ENCODE data around the gene NOL6. TPM values are rescaled to one million over a fixed set of nuclear protein-coding genes. Genes with fewer than 3 reads are reported as not detected.

NOL6 gene
- total and polyA plus RNA-seq, 3 experiments from 2014 or later, result 19.8 to 93.0 (median 90.8) TPM

DNA sequence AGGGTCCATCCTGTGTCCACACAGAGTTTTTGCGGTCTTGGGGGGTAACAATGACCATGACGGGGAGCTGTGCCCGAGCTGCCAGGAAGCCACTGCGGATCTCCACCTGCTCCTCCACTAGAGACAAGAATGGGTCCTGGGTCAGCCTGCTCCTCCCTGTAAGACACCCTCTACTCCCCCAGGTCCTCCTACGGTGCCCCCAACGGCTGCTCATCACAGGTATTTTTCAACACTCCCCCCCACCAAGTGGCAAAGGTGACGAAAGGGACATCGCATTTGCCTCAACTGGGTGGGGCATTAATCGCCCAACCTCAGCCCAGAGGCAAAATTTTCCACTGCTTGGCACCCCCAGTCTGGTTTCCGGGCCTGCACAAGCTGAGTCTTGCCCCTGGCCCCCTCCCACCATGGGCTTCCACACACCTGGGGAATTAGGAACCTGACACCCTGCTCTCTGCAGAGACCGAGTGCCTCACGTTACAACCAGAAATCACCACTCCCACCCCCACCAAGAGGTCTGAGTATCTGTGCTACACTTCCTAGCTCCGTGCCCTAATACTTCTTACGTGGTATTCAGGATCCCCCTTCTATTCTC, 9.6 kb downstream of the NOL6 start:
- POLR2A ChIA-PET, result interaction anchor here (1.2 to 1.8 kb wide), 2 partner anchors 9 to 10 kb away, joined by 4 to 11 read pairs; partner anchors contain the start of gene NOL6

DNA sequence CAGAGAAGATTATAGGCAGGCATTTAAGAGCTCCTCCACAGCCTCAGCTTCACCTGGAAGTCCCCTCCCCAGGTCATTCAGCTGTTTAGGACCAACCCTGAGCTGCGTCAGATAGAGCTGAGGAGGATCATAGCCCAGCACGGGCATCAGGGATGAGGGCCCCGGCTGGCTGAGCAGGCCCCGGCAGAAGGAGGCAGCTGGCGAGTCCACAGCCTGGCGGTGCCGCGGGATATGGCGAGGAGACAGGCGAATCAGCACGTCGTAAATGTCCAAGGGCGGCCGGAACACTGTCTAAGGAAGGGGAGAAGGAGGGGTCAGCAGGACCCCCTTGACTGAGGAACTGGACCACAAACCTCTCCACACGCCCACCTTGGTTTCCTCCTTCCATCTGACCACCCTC, 10.6 kb downstream of the NOL6 start:
- no peaks in the 10 kb centered on the region for H3K9me3 ChIP-seq (ENCODE audit: low read length)
- H3K27ac Mint-ChIP-seq, result peak overlapping the region in 4 of 8 donors; percentile 58 to 69 (median 64)
- DNase-seq, result peak in 1 of 5 donors; percentile 43
- peaks cover 61% of the 10 kb centered on the region for H3K36me3 ChIP-seq (ENCODE audit: insufficient read depth, low read length)
- no peak overlapping the region for H3K27ac ChIP-seq (ENCODE audit: low read depth, low read length)
- peaks cover 15% of the 10 kb centered on the region for H3K4me1 ChIP-seq (ENCODE audit: insufficient read depth, low read length)
- no peaks in the 10 kb centered on the region for H3K9me3 Mint-ChIP-seq
- H3K4me3 ChIP-seq (ENCODE audit: low read length), result no peak overlapping the region
- H3K27me3 ChIP-seq (ENCODE audit: insufficient read depth, low read length, poor library complexity, severe bottlenecking), result no peaks in the 10 kb centered on the region
- CTCF ChIA-PET, result interaction anchor here (2.1 to 14.2 kb wide), 5 partner anchors 10 to 89 kb away, joined by 9 to 202 read pairs (median 62); partner anchors contain the start of genes AQP3 and NOL6
- H3K4me1 Mint-ChIP-seq, result peaks cover 13 to 16% (median 14%) of the 10 kb centered on the region in 3 donors
- POLR2A ChIA-PET, result interaction anchor here (0.6 to 1.1 kb wide), 2 partner anchors 11 to 47 kb away, joined by 3 to 4 read pairs; partner anchors contain the start of gene NOL6
- no peak overlapping the region for H3K4me3 Mint-ChIP-seq
- peaks cover 0 to 69% (median 4%) of the 10 kb centered on the region in 3 donors for H3K36me3 Mint-ChIP-seq
- no peaks in the 10 kb centered on the region for H3K27me3 Mint-ChIP-seq

More for the DNA sequence above, 9.6 kb downstream of the NOL6 start:
- Mint-ChIP-seq H3K27ac (peak overlapping the region in 2 of 8 donors; percentile 62 to 63), H3K27me3 (no peaks in the 10 kb centered on the region), H3K9me3 (no peaks in the 10 kb centered on the region), H3K4me3 (peak overlapping the region in 1 of 7 donors; percentile 59), H3K36me3 (peaks cover 0 to 79% (median 5%) of the 10 kb centered on the region in 3 donors), H3K4me1 (peaks cover 3 to 6% (median 4%) of the 10 kb centered on the region in 3 donors)
- peaks cover 71% of the 10 kb centered on the region for H3K36me3 ChIP-seq (ENCODE audit: insufficient read depth, low read length)
- no peaks in the 10 kb centered on the region for H3K27me3 ChIP-seq (ENCODE audit: insufficient read depth, low read length, poor library complexity, severe bottlenecking)
- no peaks in the 10 kb centered on the region for H3K9me3 ChIP-seq (ENCODE audit: low read length)
- peaks cover 5% of the 10 kb centered on the region for H3K4me1 ChIP-seq (ENCODE audit: insufficient read depth, low read length)
- no peak overlapping the region for H3K27ac ChIP-seq (ENCODE audit: low read depth, low read length)
- CTCF ChIA-PET, result interaction anchor here (1.3 to 14.2 kb wide), 7 partner anchors 9 to 90 kb away, joined by 4 to 202 read pairs (median 62); partner anchors contain the start of genes AQP3, AQP7 and NOL6
- DNase-seq, result peak in 1 of 5 donors; percentile 30
- H3K4me3 ChIP-seq (ENCODE audit: low read length), result no peak overlapping the region

DNA sequence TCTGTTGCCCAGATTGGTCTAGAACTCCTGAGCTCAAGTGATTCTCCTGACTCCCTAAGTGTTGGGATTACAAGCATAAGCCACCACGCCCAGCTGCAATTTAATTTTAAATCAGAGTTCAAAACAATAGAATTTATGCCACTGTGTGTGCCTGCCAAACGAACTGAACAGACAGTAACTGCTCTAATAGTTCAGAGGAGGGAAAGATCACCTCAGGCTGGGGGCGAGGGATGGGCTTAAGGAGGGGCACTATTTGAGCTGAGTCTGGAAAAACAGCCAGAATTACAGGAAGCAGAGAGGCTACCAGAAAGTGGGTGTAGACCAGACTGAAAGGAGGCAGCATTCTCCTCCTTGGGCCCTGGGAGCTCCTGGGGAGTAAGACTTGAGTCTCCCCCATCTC, 12.2 kb downstream of the NOL6 start:
- Histone ChIP-seq H3K27me3 (ENCODE audit: insufficient read depth, low read length, poor library complexity, severe bottlenecking) (no peaks in the 10 kb centered on the region), H3K36me3 (ENCODE audit: insufficient read depth, low read length) (peaks cover 45% of the 10 kb centered on the region), H3K4me1 (ENCODE audit: insufficient read depth, low read length) (peaks cover 27% of the 10 kb centered on the region), H3K27ac (ENCODE audit: low read depth, low read length) (no peak overlapping the region), H3K4me3 (ENCODE audit: low read length) (no peak overlapping the region), H3K9me3 (ENCODE audit: low read length) (no peaks in the 10 kb centered on the region)
- ChIA-PET CTCF (interaction anchor here (1.1 to 14.2 kb wide), 2 partner anchors 12 to 57 kb away, joined by 3 to 202 read pairs; partner anchors contain the start of gene AQP3), POLR2A (interaction anchor here (1.2 kb wide), 1 partner anchor 13 kb away, joined by 5 read pairs; the partner anchor contains the start of gene NOL6)
- Mint-ChIP-seq H3K27ac (peak overlapping the region in 6 of 8 donors; percentile 11 to 93 (median 30)), H3K27me3 (no peaks in the 10 kb centered on the region), H3K4me3 (no peak overlapping the region), H3K4me1 (peaks cover 18 to 28% (median 24%) of the 10 kb centered on the region in 3 donors), H3K36me3 (peaks cover 0 to 54% (median 2%) of the 10 kb centered on the region in 3 donors), H3K9me3 (no peaks in the 10 kb centered on the region)
- DNase-seq, result no peak

DNA sequence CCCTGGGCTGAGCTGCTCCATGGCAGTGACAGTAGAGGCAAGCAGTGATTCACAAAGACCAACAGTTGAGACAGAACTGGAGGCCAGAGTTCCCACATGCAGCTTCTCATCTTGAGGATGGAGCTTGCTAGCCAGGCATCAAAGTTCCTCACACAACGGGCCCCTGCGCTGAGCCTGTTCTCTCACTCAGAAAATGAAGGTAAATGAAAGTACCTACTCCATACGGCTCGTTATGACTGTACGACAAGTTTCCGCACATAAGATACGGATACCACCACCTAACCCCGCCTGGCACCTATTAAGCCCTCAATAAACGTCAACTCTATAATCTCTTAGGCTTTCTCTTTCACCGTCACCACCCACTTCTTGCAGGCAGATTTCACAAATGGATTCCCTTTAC, 12.9 kb downstream of the NOL6 start:
- Mint-ChIP-seq H3K27me3 (no peaks in the 10 kb centered on the region), H3K9me3 (no peaks in the 10 kb centered on the region), H3K27ac (peak overlapping the region in 6 of 8 donors; percentile 13 to 93 (median 74)), H3K4me3 (no peak overlapping the region), H3K36me3 (peaks cover 0 to 48% (median 0%) of the 10 kb centered on the region in 3 donors), H3K4me1 (peaks cover 25 to 32% (median 27%) of the 10 kb centered on the region in 3 donors)
- H3K4me1 ChIP-seq (ENCODE audit: insufficient read depth, low read length), result peaks cover 33% of the 10 kb centered on the region
- ChIA-PET CTCF (interaction anchor here (1.1 to 14.2 kb wide), 5 partner anchors 12 to 86 kb away, joined by 3 to 202 read pairs (median 8); partner anchors contain the start of gene AQP3), POLR2A (interaction anchor here (1.2 kb wide), 1 partner anchor 13 kb away, joined by 5 read pairs; the partner anchor contains the start of gene NOL6)
- no peaks in the 10 kb centered on the region for H3K27me3 ChIP-seq (ENCODE audit: insufficient read depth, low read length, poor library complexity, severe bottlenecking)
- H3K36me3 ChIP-seq (ENCODE audit: insufficient read depth, low read length), result peaks cover 39% of the 10 kb centered on the region
- H3K4me3 ChIP-seq (ENCODE audit: low read length), result no peak overlapping the region
- no peak overlapping the region for H3K27ac ChIP-seq (ENCODE audit: low read depth, low read length)
- no peaks in the 10 kb centered on the region for H3K9me3 ChIP-seq (ENCODE audit: low read length)
- no peak for DNase-seq

DNA sequence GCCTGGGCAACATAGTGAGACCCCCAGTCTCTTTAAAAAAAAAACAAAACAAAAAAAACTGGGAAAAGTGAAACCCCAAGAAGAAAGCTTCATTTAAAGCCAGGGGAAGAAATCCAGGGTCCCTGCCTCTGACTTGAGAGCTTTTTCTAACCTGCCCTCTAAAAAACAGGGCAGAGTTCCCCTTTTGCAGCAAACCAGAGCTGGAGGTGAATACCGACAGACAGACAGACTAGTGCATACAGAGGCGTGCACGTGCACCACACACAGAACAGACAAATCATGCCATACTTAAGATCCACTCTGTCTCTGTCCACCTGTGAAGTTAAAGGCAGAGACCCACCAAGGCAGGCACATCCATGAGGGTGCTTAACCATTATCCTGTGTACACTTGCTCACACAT, 14.6 kb downstream of the NOL6 start:
- Mint-ChIP-seq H3K36me3 (peaks cover 0 to 30% (median 0%) of the 10 kb centered on the region in 3 donors), H3K27me3 (no peaks in the 10 kb centered on the region), H3K27ac (peak overlapping the region; percentile 83 to 98 (median 95)), H3K4me1 (peaks cover 36 to 43% (median 37%) of the 10 kb centered on the region in 3 donors), H3K9me3 (no peaks in the 10 kb centered on the region), H3K4me3 (peak overlapping the region in 2 of 7 donors; percentile 36 to 74)
- peak overlapping the region; percentile 49 for H3K27ac ChIP-seq (ENCODE audit: low read depth, low read length)
- no peak for DNase-seq
- POLR2A ChIA-PET, result interaction anchor here (0.5 to 1.8 kb wide), 3 partner anchors 12 to 172 kb away, joined by 3 to 7 read pairs (median 3); partner anchors contain the start of genes AQP3 and NOL6
- no peaks in the 10 kb centered on the region for H3K9me3 ChIP-seq (ENCODE audit: low read length)
- peaks cover 21% of the 10 kb centered on the region for H3K36me3 ChIP-seq (ENCODE audit: insufficient read depth, low read length)
- CTCF ChIA-PET, result interaction anchor here (1.0 to 14.2 kb wide), 7 partner anchors 10 to 84 kb away, joined by 3 to 202 read pairs (median 8); partner anchors contain the start of gene AQP3
- no peaks in the 10 kb centered on the region for H3K27me3 ChIP-seq (ENCODE audit: insufficient read depth, low read length, poor library complexity, severe bottlenecking)
- H3K4me3 ChIP-seq (ENCODE audit: low read length), result no peak overlapping the region
- H3K4me1 ChIP-seq (ENCODE audit: insufficient read depth, low read length), result peaks cover 44% of the 10 kb centered on the region

DNA sequence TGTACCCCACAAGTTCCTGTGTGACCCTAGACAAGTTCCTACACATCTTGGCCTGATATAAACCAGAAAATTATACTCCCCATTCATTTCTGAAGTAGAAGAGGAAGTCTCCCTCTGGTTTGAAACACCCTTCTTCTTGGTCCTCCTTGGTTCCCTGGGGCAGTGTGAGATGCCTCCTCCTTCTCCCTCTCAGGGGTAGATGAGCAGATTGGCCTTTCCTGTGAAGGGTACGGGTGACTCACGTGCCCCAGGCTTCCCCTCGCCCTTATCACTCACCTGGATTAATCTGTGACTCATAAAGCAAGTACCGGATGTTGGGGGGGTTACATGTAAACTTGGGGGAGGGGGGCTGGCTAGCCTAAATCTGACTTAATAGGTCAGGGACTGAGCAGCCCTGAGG, 15.3 kb downstream of the NOL6 start:
- Mint-ChIP-seq H3K9me3 (no peaks in the 10 kb centered on the region), H3K4me1 (peaks cover 43 to 50% (median 44%) of the 10 kb centered on the region in 3 donors), H3K4me3 (peak overlapping the region in 6 of 7 donors; percentile 53 to 74 (median 67)), H3K27me3 (no peaks in the 10 kb centered on the region), H3K27ac (peak overlapping the region; percentile 83 to 98 (median 95)), H3K36me3 (peaks cover 0 to 23% (median 0%) of the 10 kb centered on the region in 3 donors)
- Histone ChIP-seq H3K27ac (ENCODE audit: low read depth, low read length) (peak overlapping the region; percentile 49), H3K36me3 (ENCODE audit: insufficient read depth, low read length) (peaks cover 15% of the 10 kb centered on the region), H3K4me3 (ENCODE audit: low read length) (no peak overlapping the region), H3K27me3 (ENCODE audit: insufficient read depth, low read length, poor library complexity, severe bottlenecking) (no peaks in the 10 kb centered on the region), H3K4me1 (ENCODE audit: insufficient read depth, low read length) (peaks cover 51% of the 10 kb centered on the region), H3K9me3 (ENCODE audit: low read length) (no peaks in the 10 kb centered on the region)
- peak; percentile 34 to 82 (median 54) for DNase-seq
- CTCF ChIA-PET, result interaction anchor here (0.8 to 14.2 kb wide), 9 partner anchors 8 to 200 kb away, joined by 3 to 202 read pairs (median 8); partner anchors contain the start of gene AQP3
- POLR2A ChIA-PET, result interaction anchor here (1.1 to 1.8 kb wide), 2 partner anchors 11 to 16 kb away, joined by 4 to 7 read pairs; partner anchors contain the start of gene NOL6

DNA sequence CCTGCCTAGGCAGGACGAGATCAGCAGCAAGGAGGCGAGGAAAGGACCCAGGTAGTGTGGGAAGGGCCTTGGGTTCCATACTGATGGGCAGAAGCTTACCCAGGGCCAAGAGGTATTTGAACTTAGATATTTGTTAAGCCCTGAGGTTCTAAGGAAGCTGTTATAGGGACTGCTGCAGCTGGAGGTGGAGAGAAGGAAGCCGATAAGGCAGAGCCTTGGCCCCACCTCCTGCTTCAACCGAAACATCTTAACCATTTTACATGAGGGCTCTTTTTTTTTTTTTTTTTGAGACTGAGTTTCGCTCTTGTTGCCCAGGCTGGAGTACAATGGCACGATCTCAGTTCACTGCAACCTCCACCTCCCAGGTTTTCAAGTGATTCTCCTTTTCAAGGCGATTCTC, 17.8 kb downstream of the NOL6 start:
- H3K27ac Mint-ChIP-seq, result peak overlapping the region in 3 of 8 donors; percentile 13 to 70 (median 55)
- no peak overlapping the region for H3K27ac ChIP-seq (ENCODE audit: low read depth, low read length)
- ChIA-PET POLR2A (interaction anchor here (0.6 kb wide), 1 partner anchor 19 kb away, joined by 4 read pairs; no protein-coding TSS in a partner anchor), CTCF (interaction anchor here (1.5 to 14.2 kb wide), 2 partner anchors 7 to 10 kb away, joined by 7 to 202 read pairs; partner anchors contain the start of gene AQP3)
- peaks cover 0 to 1% (median 0%) of the 10 kb centered on the region in 3 donors for H3K36me3 Mint-ChIP-seq
- H3K27me3 ChIP-seq (ENCODE audit: insufficient read depth, low read length, poor library complexity, severe bottlenecking), result no peaks in the 10 kb centered on the region
- H3K4me1 Mint-ChIP-seq, result peaks cover 55 to 65% (median 55%) of the 10 kb centered on the region in 3 donors
- no peaks in the 10 kb centered on the region for H3K9me3 ChIP-seq (ENCODE audit: low read length)
- H3K36me3 ChIP-seq (ENCODE audit: insufficient read depth, low read length), result no peaks in the 10 kb centered on the region
- H3K27me3 Mint-ChIP-seq, result no peaks in the 10 kb centered on the region
- H3K4me3 ChIP-seq (ENCODE audit: low read length), result no peak overlapping the region
- H3K4me3 Mint-ChIP-seq, result peak overlapping the region in 2 of 7 donors; percentile 3 to 25
- DNase-seq, result peak in 1 of 5 donors; percentile 25
- H3K4me1 ChIP-seq (ENCODE audit: insufficient read depth, low read length), result peaks cover 62% of the 10 kb centered on the region
- no peaks in the 10 kb centered on the region for H3K9me3 Mint-ChIP-seq
